Measurements from ENCODE around the gene GCDH. TPM values are rescaled to one million over a fixed set of nuclear protein-coding genes. Genes with fewer than 3 reads are reported as not detected.
"Not testable (repeated sequence)": the region's sequence is repeated elsewhere in the genome, so short reads cannot be mapped to it uniquely, and the experiment has no call there.

GCDH gene
- total RNA-seq (40.0 TPM), polyA plus RNA-seq (10 to 100 TPM; 15.1 to 17.6 (median 16.1) TPM)

DNA sequence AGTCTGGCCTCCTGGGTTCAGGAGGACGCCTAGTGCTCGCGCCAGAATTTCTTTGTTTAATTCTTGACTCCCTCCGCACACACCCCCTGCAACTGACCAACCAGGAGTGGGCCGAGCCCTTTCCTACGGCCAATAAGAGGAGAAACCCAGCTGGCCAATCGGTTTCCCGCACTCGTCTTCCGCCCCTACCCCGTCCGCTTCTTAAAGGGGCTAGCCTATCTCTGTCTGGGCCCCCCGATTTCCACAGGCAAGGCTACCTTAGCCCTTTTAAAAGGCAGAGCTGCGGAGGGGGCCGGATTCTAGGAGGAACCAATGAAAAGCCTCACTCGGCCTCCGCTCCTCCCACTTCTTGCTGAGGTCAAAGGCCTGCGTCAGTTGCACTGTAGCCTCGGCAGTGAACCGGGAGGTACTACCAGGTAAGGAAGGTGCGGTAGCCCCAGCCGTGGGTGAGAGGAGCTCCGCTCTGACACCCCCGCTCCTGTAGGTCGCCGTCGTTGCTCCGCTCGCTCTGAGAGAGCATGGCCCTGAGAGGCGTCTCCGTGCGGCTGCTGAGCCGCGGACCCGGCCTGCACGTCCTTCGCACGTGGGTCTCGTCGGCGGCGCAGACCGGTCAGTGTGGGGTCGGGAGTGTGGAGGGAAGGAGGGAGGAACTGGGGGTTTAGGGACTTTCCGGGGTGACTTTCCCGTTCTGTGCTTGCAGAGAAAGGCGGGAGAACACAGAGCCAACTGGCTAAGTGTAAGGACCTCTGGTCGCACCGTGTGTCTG is at the start of gene GCDH:
Gene GCDH, plus strand, starts transcription at position 374 of the 766 bp plus-strand sequence. Its CDS starts 145 bp downstream, at position 519.
- Histone ChIP-seq H3K4me1 (ENCODE audit: control insufficient read depth, insufficient read depth, low read length, poor library complexity, severe bottlenecking) (peaks cover 22% of the 10 kb centered on the region), H3K4me3 (ENCODE audit: low read depth, low read length) (peak within 1 kb of the TSS; percentile 83), H3K27ac (ENCODE audit: insufficient read depth, low read length, poor library complexity, severe bottlenecking) (peak within 1 kb of the TSS; percentile 77), H3K36me3 (ENCODE audit: control insufficient read depth, insufficient read depth, low read length) (peaks cover 14% of the 10 kb centered on the region), H3K27me3 (ENCODE audit: control insufficient read depth, insufficient read depth, low read length) (no peaks in the 10 kb centered on the region), H3K9me3 (ENCODE audit: control insufficient read depth in 2 of 2, low read length in 2 of 2) (no peaks in the 10 kb centered on the region)
- H3K4me3 Mint-ChIP-seq = peak within 1 kb of the TSS; percentile 89 to 100 (median 98)
- peaks cover 19% of the 10 kb centered on the region for H3K36me3 Mint-ChIP-seq
- H3K27ac Mint-ChIP-seq = peak within 1 kb of the TSS; percentile 96 to 99 (median 99)
- no peaks in the 10 kb centered on the region for H3K9me3 Mint-ChIP-seq
- DNase-seq (peak; percentile 94 to 99 (median 97)), ATAC-seq (ENCODE audit: low read depth in 2 of 2) (peak; percentile 97 to 98)
- H3K27me3 Mint-ChIP-seq = peaks cover 4% of the 10 kb centered on the region
- H3K4me1 Mint-ChIP-seq = peaks cover 8 to 31% (median 20%) of the 10 kb centered on the region in 4 donors

DNA sequence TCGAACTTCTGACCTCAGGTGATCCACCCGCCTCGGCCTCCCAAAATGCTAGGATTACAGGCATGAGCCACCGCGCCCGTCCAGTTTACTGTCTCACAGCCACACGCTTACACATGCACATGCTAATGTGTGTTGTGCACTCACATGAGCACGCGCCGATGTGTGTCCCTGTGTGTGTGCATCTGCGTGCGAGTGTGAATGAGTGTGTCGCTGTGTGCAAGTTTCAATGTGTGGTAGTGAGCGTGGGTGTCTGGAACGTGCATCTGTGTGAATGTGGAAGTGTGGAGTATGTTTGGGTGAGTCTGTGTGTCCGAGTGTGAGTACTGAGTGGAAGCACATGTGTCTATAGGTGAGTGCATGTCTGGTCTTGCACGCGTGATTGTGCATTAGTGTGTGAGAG is 48.4 kb upstream of the GCDH start:
- DNase-seq (no peak), ATAC-seq (ENCODE audit: low read depth in 2 of 2) (no peak)
- Mint-ChIP-seq H3K36me3 (no peaks in the 10 kb centered on the region), H3K4me3 (no peak overlapping the region), H3K4me1 (peaks cover 0 to 40% (median 20%) of the 10 kb centered on the region in 4 donors), H3K27me3 (peaks cover 69% of the 10 kb centered on the region), H3K9me3 (peaks cover 0 to 6% (median 0%) of the 10 kb centered on the region in 7 donors), H3K27ac (no peak overlapping the region)
- Histone ChIP-seq H3K9me3 (ENCODE audit: control insufficient read depth in 2 of 2, low read length in 2 of 2) (no peaks in the 10 kb centered on the region), H3K4me1 (ENCODE audit: control insufficient read depth, insufficient read depth, low read length, poor library complexity, severe bottlenecking) (peaks cover 34% of the 10 kb centered on the region), H3K4me3 (ENCODE audit: low read depth, low read length) (no peak overlapping the region), H3K27me3 (ENCODE audit: control insufficient read depth, insufficient read depth, low read length) (peaks cover 26% of the 10 kb centered on the region), H3K27ac (ENCODE audit: insufficient read depth, low read length, poor library complexity, severe bottlenecking) (no peak overlapping the region), H3K36me3 (ENCODE audit: control insufficient read depth, insufficient read depth, low read length) (no peaks in the 10 kb centered on the region)

DNA sequence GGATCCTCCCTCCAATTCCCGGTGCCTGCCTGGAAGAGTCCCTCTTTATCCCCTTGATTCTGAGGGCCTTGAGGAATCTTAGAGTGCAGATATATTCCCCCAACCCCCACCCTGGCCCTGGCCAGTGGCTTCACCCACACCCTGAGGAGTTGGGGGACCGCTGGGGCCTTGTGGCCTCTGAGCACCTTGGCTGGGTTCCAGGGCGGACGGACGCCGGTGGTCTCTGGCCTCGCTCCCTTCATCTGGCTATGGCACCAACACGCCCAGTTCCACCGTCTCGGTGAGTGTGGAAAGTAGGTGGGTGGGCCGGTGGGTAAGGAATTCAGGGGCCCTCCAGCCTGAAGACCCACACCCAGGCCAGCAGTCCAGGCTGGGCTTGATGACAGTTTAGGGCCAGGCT is 47.6 kb upstream of the GCDH start:
- Histone ChIP-seq H3K4me1 (ENCODE audit: control insufficient read depth, insufficient read depth, low read length, poor library complexity, severe bottlenecking) (peaks cover 33% of the 10 kb centered on the region), H3K36me3 (ENCODE audit: control insufficient read depth, insufficient read depth, low read length) (no peaks in the 10 kb centered on the region), H3K27ac (ENCODE audit: insufficient read depth, low read length, poor library complexity, severe bottlenecking) (no peak overlapping the region), H3K9me3 (ENCODE audit: control insufficient read depth in 2 of 2, low read length in 2 of 2) (no peaks in the 10 kb centered on the region), H3K27me3 (ENCODE audit: control insufficient read depth, insufficient read depth, low read length) (peaks cover 24% of the 10 kb centered on the region), H3K4me3 (ENCODE audit: low read depth, low read length) (no peak overlapping the region)
- ATAC-seq (ENCODE audit: low read depth in 2 of 2) = no peak
- no peak for DNase-seq
- H3K27me3 Mint-ChIP-seq = peaks cover 68% of the 10 kb centered on the region
- H3K27ac Mint-ChIP-seq = no peak overlapping the region
- H3K4me3 Mint-ChIP-seq = no peak overlapping the region
- peaks cover 0 to 41% (median 18%) of the 10 kb centered on the region in 4 donors for H3K4me1 Mint-ChIP-seq
- H3K9me3 Mint-ChIP-seq = peaks cover 0 to 4% (median 0%) of the 10 kb centered on the region in 7 donors
- H3K36me3 Mint-ChIP-seq = no peaks in the 10 kb centered on the region

DNA sequence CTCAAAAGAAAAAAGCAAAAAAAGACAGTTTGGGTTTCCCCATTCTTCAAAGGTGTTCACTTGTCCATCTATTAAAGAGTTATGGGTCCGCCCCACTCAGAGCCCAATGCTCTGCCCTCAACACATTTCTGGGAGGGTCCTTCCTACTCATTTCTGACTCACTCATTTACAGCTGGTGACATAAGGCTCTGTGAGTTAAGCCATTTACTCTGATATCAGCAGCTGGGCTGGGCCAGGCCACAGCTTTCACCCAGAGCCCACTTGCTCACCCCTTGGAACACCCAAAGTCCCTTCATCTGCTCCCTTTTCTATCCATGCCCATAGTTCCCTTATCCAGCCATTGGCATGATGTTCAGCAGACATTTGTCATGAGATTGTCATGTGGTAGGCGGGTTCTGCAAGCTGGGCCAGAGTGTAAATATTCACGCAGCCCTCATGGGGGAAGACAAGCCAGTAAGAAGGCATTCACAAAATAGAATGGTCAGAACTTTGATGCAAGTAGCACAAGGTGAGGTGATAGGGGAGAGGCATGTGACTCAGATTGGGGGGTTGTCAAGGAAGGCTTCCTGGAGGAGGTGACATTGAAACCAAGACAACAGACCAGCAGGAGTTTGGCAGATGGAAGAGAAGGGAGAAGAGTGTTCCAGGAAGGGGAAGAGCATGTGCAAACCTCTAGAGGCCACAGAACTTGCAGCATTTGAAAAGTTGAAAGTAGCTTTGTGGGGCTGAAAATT is 46.8 kb upstream of the GCDH start:
- Mint-ChIP-seq H3K4me3 (no peak overlapping the region), H3K9me3 (peaks cover 0 to 4% (median 0%) of the 10 kb centered on the region in 7 donors), H3K27me3 (peaks cover 61% of the 10 kb centered on the region), H3K27ac (no peak overlapping the region), H3K36me3 (no peaks in the 10 kb centered on the region), H3K4me1 (peaks cover 0 to 36% (median 15%) of the 10 kb centered on the region in 4 donors)
- no peaks in the 10 kb centered on the region for H3K9me3 ChIP-seq (ENCODE audit: control insufficient read depth in 2 of 2, low read length in 2 of 2)
- peaks cover 25% of the 10 kb centered on the region for H3K4me1 ChIP-seq (ENCODE audit: control insufficient read depth, insufficient read depth, low read length, poor library complexity, severe bottlenecking)
- no peak overlapping the region for H3K4me3 ChIP-seq (ENCODE audit: low read depth, low read length)
- peaks cover 23% of the 10 kb centered on the region for H3K27me3 ChIP-seq (ENCODE audit: control insufficient read depth, insufficient read depth, low read length)
- DNase-seq = no peak
- H3K27ac ChIP-seq (ENCODE audit: insufficient read depth, low read length, poor library complexity, severe bottlenecking) = no peak overlapping the region
- H3K36me3 ChIP-seq (ENCODE audit: control insufficient read depth, insufficient read depth, low read length) = no peaks in the 10 kb centered on the region
- no peak for ATAC-seq (ENCODE audit: low read depth in 2 of 2)

DNA sequence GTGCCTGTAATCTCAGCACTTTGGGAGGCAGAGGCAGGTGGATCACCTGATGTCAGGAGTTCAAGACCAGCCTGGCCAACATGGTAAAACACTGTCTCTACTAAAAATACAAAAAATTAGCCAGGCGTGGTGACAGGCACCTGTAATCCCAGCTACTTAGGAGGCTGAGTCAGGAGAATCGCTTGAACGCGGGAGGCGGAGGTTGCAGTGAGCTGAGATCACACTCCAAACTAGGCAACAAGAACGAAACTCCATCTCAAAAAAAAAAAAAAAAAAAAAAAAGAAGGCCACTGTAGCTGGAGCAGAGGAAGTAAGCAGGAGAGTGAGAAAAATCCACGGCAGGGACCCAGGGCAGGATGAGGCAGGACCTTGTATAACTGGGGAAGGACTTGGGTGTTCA is 44.3 kb upstream of the GCDH start:
- Mint-ChIP-seq H3K4me1 (peaks cover 0 to 14% (median 3%) of the 10 kb centered on the region in 4 donors), H3K27me3 (peaks cover 43% of the 10 kb centered on the region)
- not testable (repeated sequence) for H3K27ac Mint-ChIP-seq; H3K9me3 Mint-ChIP-seq; H3K4me3 Mint-ChIP-seq; ATAC-seq (ENCODE audit: low read depth in 2 of 2); H3K9me3 ChIP-seq (ENCODE audit: control insufficient read depth in 2 of 2, low read length in 2 of 2); H3K36me3 Mint-ChIP-seq; H3K4me3 ChIP-seq (ENCODE audit: low read depth, low read length); H3K36me3 ChIP-seq (ENCODE audit: control insufficient read depth, insufficient read depth, low read length); H3K4me1 ChIP-seq (ENCODE audit: control insufficient read depth, insufficient read depth, low read length, poor library complexity, severe bottlenecking); H3K27ac ChIP-seq (ENCODE audit: insufficient read depth, low read length, poor library complexity, severe bottlenecking); DNase-seq
- peaks cover 14% of the 10 kb centered on the region for H3K27me3 ChIP-seq (ENCODE audit: control insufficient read depth, insufficient read depth, low read length)

DNA sequence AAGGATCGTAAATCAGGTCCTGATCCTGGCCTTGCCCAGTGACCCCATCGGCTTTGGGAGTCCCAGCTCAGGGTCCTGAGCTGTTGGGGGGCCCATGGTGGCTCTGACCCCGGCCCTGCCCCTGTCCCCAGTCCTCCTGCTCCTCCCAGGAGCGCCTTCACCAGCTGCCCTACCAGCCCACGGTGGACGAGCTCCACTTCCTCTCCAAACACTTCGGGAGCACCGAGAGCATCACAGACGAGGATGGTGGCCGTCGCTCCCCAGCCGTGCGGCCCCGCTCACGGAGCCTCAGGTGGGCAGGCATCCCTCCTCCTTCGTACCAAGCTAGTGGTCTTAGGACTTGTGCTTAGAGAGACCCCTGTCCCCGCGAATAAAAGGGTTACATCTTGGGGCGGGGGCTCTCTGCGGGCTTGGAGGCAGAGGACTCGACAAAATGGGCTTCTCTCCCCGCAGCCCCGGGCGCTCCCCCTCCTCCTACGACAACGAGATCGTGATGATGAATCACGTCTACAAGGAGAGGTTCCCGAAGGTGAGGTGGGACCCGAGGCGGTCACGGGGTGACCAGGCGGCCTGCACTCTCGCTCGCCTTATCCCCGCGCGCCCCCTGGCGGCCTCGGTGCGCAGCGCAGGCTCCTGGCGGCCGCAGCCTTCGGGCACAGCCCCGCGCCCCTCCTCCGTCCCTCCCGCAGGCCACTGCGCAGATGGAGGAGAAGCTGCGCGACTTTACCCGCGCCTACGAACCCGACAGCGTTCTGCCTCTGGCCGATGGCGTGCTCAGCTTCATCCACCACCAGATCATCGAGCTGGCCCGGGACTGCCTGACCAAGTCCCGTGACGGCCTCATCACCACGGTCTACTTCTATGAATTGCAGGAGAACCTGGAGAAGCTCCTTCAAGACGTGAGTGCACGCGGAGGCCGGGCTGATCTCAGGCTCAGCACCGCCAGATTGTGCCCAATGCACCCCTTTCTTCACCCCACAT is 43.5 kb upstream of the GCDH start:
- ATAC-seq (ENCODE audit: low read depth in 2 of 2) = peak; percentile 90 to 93
- Mint-ChIP-seq H3K4me1 (peaks cover 0 to 10% (median 0%) of the 10 kb centered on the region in 4 donors), H3K27ac (peak overlapping the region in 1 of 3 donors; percentile 38), H3K27me3 (peaks cover 36% of the 10 kb centered on the region), H3K9me3 (peaks cover 0 to 2% (median 0%) of the 10 kb centered on the region in 7 donors), H3K36me3 (no peaks in the 10 kb centered on the region), H3K4me3 (peak overlapping the region in 1 of 4 donors; percentile 26)
- DNase-seq = peak; percentile 67 to 72 (median 71)
- Histone ChIP-seq H3K9me3 (ENCODE audit: control insufficient read depth in 2 of 2, low read length in 2 of 2) (no peaks in the 10 kb centered on the region), H3K36me3 (ENCODE audit: control insufficient read depth, insufficient read depth, low read length) (no peaks in the 10 kb centered on the region), H3K27ac (ENCODE audit: insufficient read depth, low read length, poor library complexity, severe bottlenecking) (no peak overlapping the region), H3K4me1 (ENCODE audit: control insufficient read depth, insufficient read depth, low read length, poor library complexity, severe bottlenecking) (peaks cover 9% of the 10 kb centered on the region), H3K4me3 (ENCODE audit: low read depth, low read length) (no peak overlapping the region), H3K27me3 (ENCODE audit: control insufficient read depth, insufficient read depth, low read length) (peaks cover 10% of the 10 kb centered on the region)

DNA sequence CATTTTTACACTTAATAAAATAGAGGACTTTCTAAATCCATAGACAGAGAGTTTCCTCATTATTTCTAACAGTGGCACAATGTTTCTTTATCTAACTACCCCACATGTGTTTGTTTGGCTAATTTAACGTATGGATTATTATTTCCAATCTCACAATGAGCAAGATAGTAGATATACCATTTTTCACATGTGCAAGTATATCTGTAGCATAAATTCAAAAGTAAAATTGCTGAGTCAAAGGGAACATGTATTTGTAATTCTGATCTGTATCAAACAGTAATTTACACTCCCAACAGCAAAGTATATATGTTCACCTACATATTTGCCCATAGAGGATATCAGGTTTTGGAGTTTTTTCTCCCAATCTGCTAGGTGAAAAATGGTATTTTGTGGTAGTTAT is 34.3 kb upstream of the GCDH start:
- Histone ChIP-seq H3K27me3 (ENCODE audit: control insufficient read depth, insufficient read depth, low read length) (peaks cover 2% of the 10 kb centered on the region), H3K36me3 (ENCODE audit: control insufficient read depth, insufficient read depth, low read length) (no peaks in the 10 kb centered on the region), H3K27ac (ENCODE audit: insufficient read depth, low read length, poor library complexity, severe bottlenecking) (no peak overlapping the region), H3K9me3 (ENCODE audit: control insufficient read depth in 2 of 2, low read length in 2 of 2) (peaks cover 0 to 9% of the 10 kb centered on the region in 2 experiments), H3K4me1 (ENCODE audit: control insufficient read depth, insufficient read depth, low read length, poor library complexity, severe bottlenecking) (no peaks in the 10 kb centered on the region), H3K4me3 (ENCODE audit: low read depth, low read length) (no peak overlapping the region)
- Mint-ChIP-seq H3K27ac (no peak overlapping the region), H3K4me3 (no peak overlapping the region), H3K4me1 (no peaks in the 10 kb centered on the region), H3K9me3 (peaks cover 0 to 9% (median 3%) of the 10 kb centered on the region in 7 donors), H3K36me3 (no peaks in the 10 kb centered on the region), H3K27me3 (peaks cover 7% of the 10 kb centered on the region)
- ATAC-seq (ENCODE audit: low read depth in 2 of 2) = no peak
- no peak for DNase-seq
